ENCODE measurements around the gene MKNK2. TPM values are rescaled to one million over a fixed set of nuclear protein-coding genes. Genes with fewer than 3 reads are reported as not detected.

Gene MKNK2
- total and polyA plus RNA-seq, 2 of the 13 experiments (the other 11 are each of a cell fraction or from before 2014, with no cell fraction given) = 44.9 to 112 TPM

DNA sequence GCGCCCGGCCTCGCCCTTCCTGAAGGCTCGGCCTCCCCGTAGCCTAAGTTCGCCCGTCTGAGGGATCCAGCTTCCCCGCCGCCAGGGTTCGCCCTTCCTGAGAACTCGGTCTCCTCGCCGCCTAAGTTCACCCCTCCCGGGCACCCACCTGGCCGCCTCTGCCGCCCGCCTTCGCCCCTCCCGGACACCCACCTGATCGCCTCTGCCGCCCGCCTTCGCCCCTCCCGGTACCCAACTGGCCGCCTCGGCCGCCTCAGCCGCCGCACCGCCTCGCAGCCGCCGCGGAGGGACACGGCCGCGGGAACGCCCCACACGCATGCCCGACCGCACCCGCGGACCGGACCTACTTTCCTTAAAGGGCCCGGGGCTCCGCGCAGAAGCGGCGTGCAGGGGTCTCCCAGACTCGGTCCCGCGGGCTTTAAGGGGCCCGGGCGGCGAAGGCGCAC, 45.0 kb upstream of the MKNK2 start, which contains the start of gene MOB3A (continued):
- TF ChIP-seq, protein P1, sequence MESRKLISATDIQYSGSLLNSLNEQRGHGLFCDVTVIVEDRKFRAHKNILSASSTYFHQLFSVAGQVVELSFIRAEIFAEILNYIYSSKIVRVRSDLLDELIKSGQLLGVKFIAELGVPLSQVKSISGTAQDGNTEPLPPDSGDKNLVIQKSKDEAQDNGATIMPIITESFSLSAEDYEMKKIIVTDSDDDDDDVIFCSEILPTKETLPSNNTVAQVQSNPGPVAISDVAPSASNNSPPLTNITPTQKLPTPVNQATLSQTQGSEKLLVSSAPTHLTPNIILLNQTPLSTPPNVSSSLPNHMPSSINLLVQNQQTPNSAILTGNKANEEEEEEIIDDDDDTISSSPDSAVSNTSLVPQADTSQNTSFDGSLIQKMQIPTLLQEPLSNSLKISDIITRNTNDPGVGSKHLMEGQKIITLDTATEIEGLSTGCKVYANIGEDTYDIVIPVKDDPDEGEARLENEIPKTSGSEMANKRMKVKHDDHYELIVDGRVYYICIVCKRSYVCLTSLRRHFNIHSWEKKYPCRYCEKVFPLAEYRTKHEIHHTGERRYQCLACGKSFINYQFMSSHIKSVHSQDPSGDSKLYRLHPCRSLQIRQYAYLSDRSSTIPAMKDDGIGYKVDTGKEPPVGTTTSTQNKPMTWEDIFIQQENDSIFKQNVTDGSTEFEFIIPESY (CRISPR knock-in tag; IDR thresholded peaks at IDR 0.05) = no peak
- TF ChIP-seq SRSF1 (optimal IDR thresholded peaks at IDR 0.05; ENCODE audit: low read depth, low read length) (peak; percentile 73), MTA1 (CRISPR knock-in tag; IDR thresholded peaks at IDR 0.05; ENCODE audit: borderline replicate concordance) (peak; percentile 92), HNRNPL (IDR thresholded peaks at IDR 0.05; ENCODE audit: low read depth, low read length) (no peak; the same call in 1 of the 2 replicates), ZNF256 (CRISPR knock-in tag; conservative IDR thresholded peaks at IDR 0.05) (no peak), BRCA1 (CRISPR knock-in tag; IDR thresholded peaks at IDR 0.05) (no peak), ZNF441 (CRISPR knock-in tag; IDR thresholded peaks at IDR 0.05; ENCODE audit: borderline replicate concordance) (peak; percentile 62; the same call in 1 of the 2 replicates), ZNF7 (CRISPR knock-in tag; IDR thresholded peaks at IDR 0.05) (no peak), SALL1 (CRISPR knock-in tag; IDR thresholded peaks at IDR 0.05) (peak; percentile 76), ZNF225 (CRISPR knock-in tag; IDR thresholded peaks at IDR 0.05) (peak; percentile 56; the same call in 1 of the 2 replicates), XRCC5 (optimal IDR thresholded peaks at IDR 0.05; ENCODE audit: low read length) (peak; percentile 87), PAX8 (CRISPR knock-in tag; IDR thresholded peaks at IDR 0.05; ENCODE audit: borderline replicate concordance) (no peak), SMARCC2 (IDR thresholded peaks at IDR 0.05) (no peak), ZNF12 (CRISPR knock-in tag; IDR thresholded peaks at IDR 0.05) (0 out of 2 replicates have a peak, but pooled peaks have one; percentile 40), STAG1 (CRISPR knock-in tag; IDR thresholded peaks at IDR 0.05) (peak; percentile 18; the same call in 1 of the 2 replicates), SAP130 (CRISPR knock-in tag; IDR thresholded peaks at IDR 0.05; ENCODE audit: low read depth) (peak; percentile 92), ZNF577 (CRISPR knock-in tag; IDR thresholded peaks at IDR 0.05; ENCODE audit: borderline replicate concordance, low read depth) (no peak), NCOA5 (CRISPR knock-in tag; IDR thresholded peaks at IDR 0.05) (no peak), TBL1XR1 (IDR thresholded peaks at IDR 0.05; ENCODE audit: borderline replicate concordance, low read length, partially characterized antibody) (peak; percentile 24), MAF1 (CRISPR knock-in tag; IDR thresholded peaks at IDR 0.05; ENCODE audit: borderline replicate concordance) (no peak), CBX5 (CRISPR knock-in tag; IDR thresholded peaks at IDR 0.05; ENCODE audit: borderline replicate concordance) (no peak; the same call in 1 of the 2 replicates), ZNF333 (CRISPR knock-in tag; IDR thresholded peaks at IDR 0.05; ENCODE audit: borderline replicate concordance) (peak; percentile 99), POLR2AphosphoS5 (IDR thresholded peaks at IDR 0.05; ENCODE audit: low read depth, low read length) (no peak; the same call in 1 of the 2 replicates), HNRNPLL (IDR thresholded peaks at IDR 0.05; ENCODE audit: low read depth, low read length, poor library complexity, severe bottlenecking) (peak; percentile 50), ZNF382 (CRISPR knock-in tag; IDR thresholded peaks at IDR 0.05; ENCODE audit: borderline replicate concordance) (no peak)
- TF ChIP-seq, protein P2, sequence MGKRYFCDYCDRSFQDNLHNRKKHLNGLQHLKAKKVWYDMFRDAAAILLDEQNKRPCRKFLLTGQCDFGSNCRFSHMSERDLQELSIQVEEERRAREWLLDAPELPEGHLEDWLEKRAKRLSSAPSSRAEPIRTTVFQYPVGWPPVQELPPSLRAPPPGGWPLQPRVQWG (CRISPR knock-in tag; IDR thresholded peaks at IDR 0.05; ENCODE audit: borderline replicate concordance, low read depth) = no peak
- TF ChIP-seq, protein P3, sequence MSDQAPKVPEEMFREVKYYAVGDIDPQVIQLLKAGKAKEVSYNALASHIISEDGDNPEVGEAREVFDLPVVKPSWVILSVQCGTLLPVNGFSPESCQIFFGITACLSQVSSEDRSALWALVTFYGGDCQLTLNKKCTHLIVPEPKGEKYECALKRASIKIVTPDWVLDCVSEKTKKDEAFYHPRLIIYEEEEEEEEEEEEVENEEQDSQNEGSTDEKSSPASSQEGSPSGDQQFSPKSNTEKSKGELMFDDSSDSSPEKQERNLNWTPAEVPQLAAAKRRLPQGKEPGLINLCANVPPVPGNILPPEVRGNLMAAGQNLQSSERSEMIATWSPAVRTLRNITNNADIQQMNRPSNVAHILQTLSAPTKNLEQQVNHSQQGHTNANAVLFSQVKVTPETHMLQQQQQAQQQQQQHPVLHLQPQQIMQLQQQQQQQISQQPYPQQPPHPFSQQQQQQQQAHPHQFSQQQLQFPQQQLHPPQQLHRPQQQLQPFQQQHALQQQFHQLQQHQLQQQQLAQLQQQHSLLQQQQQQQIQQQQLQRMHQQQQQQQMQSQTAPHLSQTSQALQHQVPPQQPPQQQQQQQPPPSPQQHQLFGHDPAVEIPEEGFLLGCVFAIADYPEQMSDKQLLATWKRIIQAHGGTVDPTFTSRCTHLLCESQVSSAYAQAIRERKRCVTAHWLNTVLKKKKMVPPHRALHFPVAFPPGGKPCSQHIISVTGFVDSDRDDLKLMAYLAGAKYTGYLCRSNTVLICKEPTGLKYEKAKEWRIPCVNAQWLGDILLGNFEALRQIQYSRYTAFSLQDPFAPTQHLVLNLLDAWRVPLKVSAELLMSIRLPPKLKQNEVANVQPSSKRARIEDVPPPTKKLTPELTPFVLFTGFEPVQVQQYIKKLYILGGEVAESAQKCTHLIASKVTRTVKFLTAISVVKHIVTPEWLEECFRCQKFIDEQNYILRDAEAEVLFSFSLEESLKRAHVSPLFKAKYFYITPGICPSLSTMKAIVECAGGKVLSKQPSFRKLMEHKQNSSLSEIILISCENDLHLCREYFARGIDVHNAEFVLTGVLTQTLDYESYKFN (CRISPR knock-in tag; conservative IDR thresholded peaks at IDR 0.05) = peak; percentile 71

Measured in HepG2 (cell line).